RCC 7860 (cell line): ENCODE results near the gene VSTM2B.
"Not testable (repeated sequence)": the region's sequence is repeated elsewhere in the genome, so short reads cannot be mapped to it uniquely, and the experiment has no call there.

ENCODE experiments used
- DNase-seq: peaks from one replicate; pipeline ENCODE4 v3.0.0-alpha.2; 2015; ENCODE audit warnings: low spot score
- FAIRE-seq: peaks from 2 replicates; lab custom pipeline; 2012; peaks lifted over from hg19 to GRCh38; lab: Jason Lieb, UNC

Gene VSTM2B

DNA sequence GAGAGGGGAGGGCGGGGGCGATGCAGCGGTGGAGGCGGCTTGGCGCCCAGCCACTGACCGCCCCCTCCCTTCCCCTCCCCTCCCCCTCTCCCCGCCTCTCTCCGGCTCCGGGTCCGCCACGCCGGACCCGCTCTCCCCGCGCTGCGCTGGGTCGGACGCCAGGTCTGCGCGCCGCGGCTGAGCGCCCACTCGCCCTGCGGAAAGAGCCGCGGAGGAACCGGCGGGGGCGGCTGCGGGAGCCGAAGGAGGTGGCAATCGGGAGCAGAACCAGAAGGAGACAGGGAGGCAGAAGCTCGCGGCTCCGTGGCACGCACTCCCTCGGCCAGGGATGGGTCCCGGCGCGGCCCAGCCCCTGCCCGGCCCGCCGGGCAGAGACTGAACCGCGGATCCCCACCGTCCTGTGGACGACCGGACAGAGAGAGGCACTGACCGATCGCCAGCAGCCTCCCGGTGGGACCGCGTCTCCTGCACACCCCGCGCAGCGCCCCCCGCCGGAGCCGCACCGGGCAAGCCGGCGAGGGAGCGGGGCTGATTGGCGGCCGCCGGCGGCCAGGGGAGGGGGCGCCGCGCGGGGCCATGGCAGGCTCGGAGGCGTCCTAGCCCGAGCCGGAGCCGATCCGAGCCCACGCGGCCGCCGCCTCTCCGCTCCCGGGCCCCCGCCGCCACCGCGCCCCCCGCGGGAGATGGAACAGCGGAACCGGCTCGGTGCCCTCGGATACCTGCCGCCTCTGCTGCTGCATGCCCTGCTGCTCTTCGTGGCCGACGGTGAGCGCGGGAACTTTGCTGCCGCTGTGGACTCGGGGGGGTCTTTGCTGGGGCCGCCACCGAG, at the start of gene VSTM2B:
Gene VSTM2B (plus strand): TSS at position 94 of the 829 bp plus-strand sequence. CDS start 590 bp downstream, at position 684.
- FAIRE-seq = no peak
- DNase-seq = no peak

- DNase-seq = no peak
- no peak for FAIRE-seq
Measured at GRCh38 chr19:29476528-29476927, 49.3 kb upstream of the VSTM2B start.

- no peak for DNase-seq
- no peak for FAIRE-seq
Measured at GRCh38 chr19:29477831-29478577, 47.8 kb upstream of the VSTM2B start.

- DNase-seq (no peak), FAIRE-seq (no peak)
Measured at GRCh38 chr19:29478578-29479565, 46.9 kb upstream of the VSTM2B start.

GRCh38 chr19:29479941-29480340, 45.9 kb upstream of the VSTM2B start:
- no peak for DNase-seq
- FAIRE-seq = no peak

DNA sequence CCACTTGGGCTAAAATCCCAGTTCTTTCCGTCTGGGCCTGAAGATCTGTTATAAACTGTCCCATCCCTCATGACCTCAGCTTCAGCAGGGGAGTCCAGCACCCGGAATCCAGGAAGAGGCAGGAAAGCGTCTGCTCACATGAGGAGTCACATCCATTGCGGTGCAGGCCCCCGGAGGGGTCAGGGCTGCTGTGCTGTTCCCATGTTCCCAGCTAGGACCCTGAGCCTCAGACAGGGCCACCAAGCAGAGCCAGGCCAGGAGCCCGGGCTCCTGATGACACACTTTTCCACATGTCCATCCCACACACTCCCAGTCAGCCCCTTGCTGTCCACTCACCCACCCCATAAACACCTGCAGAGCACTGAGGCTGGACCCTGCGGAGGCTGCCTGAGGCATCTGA, 45.3 kb upstream of the VSTM2B start:
- FAIRE-seq = no peak
- DNase-seq = no peak

GRCh38 chr19:29482855-29483640, 42.7 kb upstream of the VSTM2B start:
- FAIRE-seq (no peak), DNase-seq (no peak)

DNA sequence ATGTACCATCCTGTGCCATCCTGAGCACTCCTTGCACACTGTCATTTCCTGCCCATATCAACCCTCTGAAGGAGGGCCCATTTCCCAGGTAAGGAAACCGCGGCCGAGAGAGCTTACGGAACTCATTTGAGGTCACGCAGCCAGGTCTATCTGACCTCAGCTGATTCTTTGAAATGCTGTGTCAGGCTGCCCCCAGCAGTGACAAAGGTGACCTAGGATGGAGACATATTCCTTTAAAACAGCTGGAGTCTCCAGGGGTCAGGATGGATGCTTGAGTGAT, 42.2 kb upstream of the VSTM2B start:
- no peak for DNase-seq

GRCh38 chr19:29483944-29484581, 41.7 kb upstream of the VSTM2B start:
- FAIRE-seq (no peak), DNase-seq (no peak)

More for the DNA sequence above, 42.2 kb upstream of the VSTM2B start:
- no peak for FAIRE-seq

DNA sequence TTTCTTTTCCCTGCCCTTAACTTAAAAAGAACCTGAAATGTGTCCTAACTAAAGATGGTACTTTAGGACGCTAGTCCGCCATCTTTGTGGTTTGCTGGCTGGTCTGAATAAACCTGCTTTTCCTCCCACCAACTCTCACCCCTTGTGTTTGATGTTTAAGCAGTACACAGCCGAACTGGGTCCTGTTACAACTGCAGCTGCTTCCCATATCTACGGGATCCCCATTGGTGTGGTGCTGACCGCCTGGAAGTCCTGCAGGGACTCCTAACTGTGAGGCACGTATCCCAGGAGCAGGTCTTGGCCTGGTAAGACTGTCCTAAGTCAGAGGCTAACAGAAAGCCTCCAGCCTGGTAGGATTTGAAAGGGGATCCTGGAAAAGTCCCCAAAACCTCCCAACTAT, 40.9 kb upstream of the VSTM2B start:
- FAIRE-seq = no peak
- no peak for DNase-seq

- no peak for DNase-seq
- FAIRE-seq = no peak
Measured at GRCh38 chr19:29485293-29485692, 40.5 kb upstream of the VSTM2B start.

DNA sequence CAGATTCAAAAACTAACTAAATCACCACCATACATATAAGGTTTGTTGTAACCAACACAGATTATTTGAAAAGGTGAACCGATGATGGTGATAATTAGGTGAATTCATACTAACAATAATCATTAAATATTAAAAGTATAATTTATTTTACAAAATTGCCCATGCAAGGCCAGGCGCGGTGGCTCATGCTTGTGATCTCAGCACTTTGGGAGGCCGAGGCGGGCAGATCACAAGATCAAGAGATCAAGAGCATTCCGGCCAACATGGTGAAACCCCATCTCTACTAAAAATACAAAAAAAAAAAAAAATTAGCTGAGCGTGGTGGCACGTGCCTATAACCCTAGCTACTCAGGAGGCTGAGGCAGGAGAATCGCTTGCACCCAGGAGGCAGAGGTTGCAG, 38.8 kb upstream of the VSTM2B start:
- not testable (repeated sequence) for DNase-seq, FAIRE-seq

GRCh38 chr19:29487432-29487831, 38.4 kb upstream of the VSTM2B start:
- FAIRE-seq (no peak), DNase-seq (no peak)

- FAIRE-seq (no peak), DNase-seq (no peak)
Measured at GRCh38 chr19:29488316-29488715, 37.5 kb upstream of the VSTM2B start.

- no peak for DNase-seq
- FAIRE-seq = no peak
Measured at GRCh38 chr19:29489172-29489951, 36.4 kb upstream of the VSTM2B start.

DNA sequence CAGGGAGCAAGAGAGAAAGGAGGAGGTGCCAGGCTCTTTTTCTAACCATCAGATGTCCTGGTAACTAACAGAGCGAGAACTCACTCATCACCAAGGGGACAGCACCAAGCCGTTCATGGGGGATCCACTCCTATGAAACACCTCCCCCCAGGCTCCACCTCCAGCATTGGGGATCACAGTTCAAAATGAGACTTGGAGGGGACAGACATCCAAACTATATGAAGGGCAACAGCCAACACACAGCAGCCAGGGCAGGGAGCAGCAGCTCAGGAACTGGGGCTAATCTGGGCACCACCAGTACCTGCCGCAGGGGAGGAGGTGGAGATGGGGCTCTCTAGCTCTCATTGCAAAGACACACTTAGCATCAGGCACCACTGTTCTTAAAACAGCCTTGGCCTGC, 34.3 kb upstream of the VSTM2B start:
- FAIRE-seq (no peak), DNase-seq (no peak)

DNA sequence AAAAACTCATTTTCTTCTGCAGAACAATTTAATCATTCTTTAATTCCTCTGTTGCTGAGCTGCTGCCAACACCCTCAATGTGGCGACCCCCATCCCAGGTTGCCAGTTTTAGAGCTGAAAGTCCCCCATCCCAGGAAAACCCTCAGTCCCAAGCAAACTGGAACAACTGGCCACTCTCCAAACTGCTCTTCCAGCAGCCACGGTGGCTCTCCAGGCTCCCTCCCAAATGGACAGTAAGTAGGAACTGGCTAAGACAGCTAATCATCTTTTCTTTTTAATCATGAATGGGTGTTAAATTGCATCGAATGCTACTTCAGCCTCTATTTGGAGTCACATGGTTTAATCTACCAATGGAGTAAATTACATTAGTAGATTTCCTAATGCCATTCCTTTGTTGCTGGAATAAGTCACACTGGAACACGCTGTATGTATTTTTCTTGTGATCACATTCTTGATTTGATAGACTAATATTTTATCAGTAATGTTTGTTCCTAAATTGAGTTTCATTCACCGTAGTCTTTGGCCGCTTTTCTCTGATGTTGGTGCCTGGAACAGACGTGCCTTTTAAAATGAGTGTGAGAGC, 33.7 kb upstream of the VSTM2B start:
- FAIRE-seq (no peak), DNase-seq (no peak)

- FAIRE-seq = no peak
- DNase-seq = no peak
Measured at GRCh38 chr19:29492769-29493168, 33.0 kb upstream of the VSTM2B start.

DNA sequence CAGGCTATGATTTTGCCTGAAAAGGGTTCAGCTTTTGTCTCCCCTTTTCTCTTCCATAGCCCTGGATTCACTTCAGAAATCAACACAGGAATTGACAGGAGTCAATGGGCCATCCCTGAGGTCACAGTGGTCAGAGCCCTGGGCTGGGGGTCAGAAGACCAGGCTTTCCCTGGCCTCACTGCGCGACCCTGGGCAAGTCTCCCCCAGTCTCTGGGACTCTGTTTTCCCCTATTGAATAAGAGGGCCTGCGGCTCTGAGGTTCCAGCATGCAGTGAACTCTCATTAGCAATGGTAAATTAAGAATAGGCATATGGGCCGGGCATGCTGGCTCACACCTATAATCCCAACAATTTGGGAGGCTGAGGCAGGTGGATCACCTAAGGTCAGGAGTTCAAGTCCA, 30.7 kb upstream of the VSTM2B start:
- DNase-seq (no peak), FAIRE-seq (no peak)
